Measurements from ENCODE around the gene SUFU. TPM values are rescaled to one million over a fixed set of nuclear protein-coding genes. Genes with fewer than 3 reads are reported as not detected.
A peak's percentile ranks its signal among the peaks of the same experiment; 100 is the strongest.

The SUFU gene
- total and polyA plus RNA-seq, 2 of the 8 experiments (the other 6 are each of a cell fraction or from before 2014, with no cell fraction given), result 7.0 to 10.8 TPM

DNA sequence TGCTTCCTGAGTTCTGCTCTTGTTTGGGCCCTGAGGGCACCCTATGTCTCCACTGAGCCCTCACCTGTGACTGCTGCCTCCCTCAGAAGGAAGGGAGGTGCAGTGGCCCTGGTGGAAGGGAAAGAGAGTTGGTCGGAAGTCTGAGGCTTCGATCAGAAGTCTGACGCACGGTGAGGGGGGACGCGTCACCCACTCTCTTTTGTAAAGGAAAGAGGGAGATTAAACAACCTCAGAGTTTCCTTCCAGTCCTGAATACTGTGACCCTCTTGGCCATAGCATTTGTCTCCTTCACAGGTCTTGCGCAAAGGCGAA lies 109.1 kb downstream of the SUFU start:
- no peak overlapping the region for H3K56ac ChIP-seq (replicated peaks; ENCODE audit: insufficient read length, low read depth, low read length)
- H2BK20ac ChIP-seq (ENCODE audit: low read length), result no peak overlapping the region
- H2BK12ac ChIP-seq (ENCODE audit: low read depth, low read length), result no peak overlapping the region
- no peak for DNase-seq (ENCODE audit: low read depth in 1 of 2, low spot score in 2 of 2)
- H3K14ac ChIP-seq (ENCODE audit: insufficient read length), result no peak overlapping the region
- peak overlapping the region in 1 of 4 experiments; percentile 35; a peak in 2 of 7 replicates for H3K9ac ChIP-seq (replicated peaks in 1 of 4; ENCODE audit: extremely low read depth in 1 of 4, low read depth in 3 of 4, low read length in 3 of 4)
- H3K18ac ChIP-seq (ENCODE audit: extremely low read depth, low read length), result peak overlapping the region; percentile 51; the same call in 1 of the 2 replicates
- H3K79me2 ChIP-seq (ENCODE audit: control insufficient read depth in 1 of 2, insufficient read depth in 2 of 2, low read length in 2 of 2), result no peaks in the 10 kb centered on the region
- no peak overlapping the region for H3K27ac ChIP-seq (ENCODE audit: low read depth, low read length)
- no peak overlapping the region for H2BK5ac ChIP-seq (ENCODE audit: low read depth, low read length)
- ChIA-PET POLR2A (ENCODE audit: partially characterized antibody) (interaction anchor here (1.0 kb wide), 1 partner anchor 15 kb away, joined by 4 read pairs; no protein-coding TSS in a partner anchor), CTCF (ENCODE audit: partially characterized antibody) (interaction anchor here (1.9 to 8.9 kb wide), 6 partner anchors 16 to 64 kb away, joined by 7 to 160 read pairs (median 26); partner anchors contain the start of gene TRIM8)
- no peak for FAIRE-seq
- H2AK5ac ChIP-seq (ENCODE audit: low read depth, low read length), result no peak overlapping the region
- no peaks in the 10 kb centered on the region; the same call in 1 of the 2 replicates for H3K79me1 ChIP-seq (ENCODE audit: low read depth, low read length)
- H4K8ac ChIP-seq (ENCODE audit: extremely low read depth, insufficient read depth, low read length), result no peak overlapping the region
- H4K5ac ChIP-seq (ENCODE audit: insufficient read length, low read depth, low read length), result no peak overlapping the region
- H3K4me3 ChIP-seq (ENCODE audit: extremely low read depth in 1 of 4, insufficient read depth in 2 of 4, low read depth in 3 of 4, low read length in 4 of 4), result no peak overlapping the region
- WGBS, 2 experiments (ENCODE audit: extremely low coverage in 1 of 2, insufficient coverage in 1 of 2, insufficient read length in 1 of 2, insufficient replicate concordance in 2 of 2, low coverage in 1 of 2, low lambda C conversion rate in 2 of 2, missing lambda C conversion rate in 1 of 2), result 91% methylated on average over 8 of the region's 8 CpGs; no CpG with 5 or more reads in 1 of the 2 experiments
- H3K4me2 ChIP-seq (ENCODE audit: insufficient read depth in 1 of 2, low read depth in 2 of 2, low read length in 2 of 2), result no peak overlapping the region
- no peaks in the 10 kb centered on the region for H3K23me2 ChIP-seq (ENCODE audit: low read depth, low read length)
- H4K20me1 ChIP-seq (replicated peaks in 1 of 2; ENCODE audit: control insufficient read depth in 1 of 2, insufficient read depth in 2 of 2, low read length in 2 of 2), result no peaks in the 10 kb centered on the region
- peaks cover 0 to 6% (median 2%) of the 10 kb centered on the region in 4 experiments; a peak in 1 of 7 replicates for H3K4me1 ChIP-seq (replicated peaks in 1 of 4; ENCODE audit: control insufficient read depth in 3 of 4, insufficient read depth in 4 of 4, low read length in 3 of 4)
- H2BK120ac ChIP-seq (replicated peaks; ENCODE audit: low read depth, low read length), result no peak overlapping the region
- no peak for TF ChIP-seq JUN (IDR thresholded peaks at IDR 0.05; ENCODE audit: low read depth, low read length)
- no peaks in the 10 kb centered on the region for H3K27me3 ChIP-seq (replicated peaks in 1 of 4; ENCODE audit: control insufficient read depth in 3 of 4, extremely low read depth in 1 of 4, insufficient read depth in 3 of 4, low read length in 3 of 4)
- no peak overlapping the region for H3K4ac ChIP-seq (replicated peaks; ENCODE audit: insufficient read length, low read depth, low read length)
- H3K23ac ChIP-seq (ENCODE audit: insufficient read length), result no peak overlapping the region
- H3K36me3 ChIP-seq (ENCODE audit: control insufficient read depth in 2 of 4, insufficient read depth in 4 of 4, low read length in 3 of 4), result peaks cover 0 to under 1% (median 0%) of the 10 kb centered on the region in 4 experiments; a peak in 2 of 8 replicates
- no peak overlapping the region for H2BK15ac ChIP-seq (ENCODE audit: low read length)
- H4K91ac ChIP-seq (replicated peaks; ENCODE audit: insufficient read length, low read length), result no peak overlapping the region
- H3K9me3 ChIP-seq (ENCODE audit: insufficient read depth in 2 of 2, low read depth in 1 of 2, low read length in 1 of 2), result no peaks in the 10 kb centered on the region
- no peak overlapping the region for H2AFZ ChIP-seq (ENCODE audit: low read length)

Data from H1 (cell line).